Liver (tissue), 3 donors: ENCODE data around the gene DYNC1LI2.

Experiments
- ATF3 ChIP-seq: IDR thresholded peaks from 2 replicates; pipeline ENCODE4 v1.6.1; 2016; ENCODE audit warnings: antibody characterized with exemption
- EGR1 ChIP-seq, 2 donors: IDR thresholded peaks; 2 replicates each; pipeline ENCODE4 v1.6.1; 2016 to 2018; ENCODE audit warnings: antibody characterized with exemption in 2 of 2, low read depth in 2 of 2
- MAX ChIP-seq: IDR thresholded peaks from 2 replicates; pipeline ENCODE4 v1.6.1; 2016; ENCODE audit warnings: antibody characterized with exemption
- NR2F2 ChIP-seq: IDR thresholded peaks from 2 replicates; pipeline ENCODE4 v1.6.1; 2016; ENCODE audit warnings: antibody characterized with exemption
- RAD21 ChIP-seq, 2 donors: IDR thresholded peaks; 2 replicates each; pipeline ENCODE4 v1.6.1; 2016; ENCODE audit warnings: antibody characterized with exemption in 2 of 2, mild to moderate bottlenecking in 2 of 2
- TAF1 ChIP-seq: conservative IDR thresholded peaks from 2 replicates; pipeline ENCODE4 v1.6.1; 2016; ENCODE audit warnings: antibody characterized with exemption, mild to moderate bottlenecking
- YY1 ChIP-seq: IDR thresholded peaks from 2 replicates; pipeline ENCODE4 v1.6.1; 2016; ENCODE audit warnings: antibody characterized with exemption, mild to moderate bottlenecking
- TF ChIP-seq, protein P1 (sequence below): fragments of 150-350 bp; IDR thresholded peaks from 2 replicates; pipeline ENCODE4 v1.5.1; 2017; ENCODE audit warnings: improper control_type of control experiment, low read depth, low read length; ENCODE audit not compliant: missing input control
- TF ChIP-seq, protein P2 (sequence below): IDR thresholded peaks from 2 replicates; pipeline ENCODE4 v1.6.1; 2016; ENCODE audit warnings: antibody characterized with exemption, mild to moderate bottlenecking
- donor health status: healthy.
- donor health status: healthy.

- TF ChIP-seq MAX (no peak), NR2F2 (no peak), YY1 (no peak), RAD21 (IDR thresholded peaks at IDR 0.05) (no peak), TAF1 (no peak), EGR1 (IDR thresholded peaks at IDR 0.05; ENCODE audit: low read depth in 2 of 2) (no peak), ATF3 (no peak)
- TF ChIP-seq, protein P1, sequence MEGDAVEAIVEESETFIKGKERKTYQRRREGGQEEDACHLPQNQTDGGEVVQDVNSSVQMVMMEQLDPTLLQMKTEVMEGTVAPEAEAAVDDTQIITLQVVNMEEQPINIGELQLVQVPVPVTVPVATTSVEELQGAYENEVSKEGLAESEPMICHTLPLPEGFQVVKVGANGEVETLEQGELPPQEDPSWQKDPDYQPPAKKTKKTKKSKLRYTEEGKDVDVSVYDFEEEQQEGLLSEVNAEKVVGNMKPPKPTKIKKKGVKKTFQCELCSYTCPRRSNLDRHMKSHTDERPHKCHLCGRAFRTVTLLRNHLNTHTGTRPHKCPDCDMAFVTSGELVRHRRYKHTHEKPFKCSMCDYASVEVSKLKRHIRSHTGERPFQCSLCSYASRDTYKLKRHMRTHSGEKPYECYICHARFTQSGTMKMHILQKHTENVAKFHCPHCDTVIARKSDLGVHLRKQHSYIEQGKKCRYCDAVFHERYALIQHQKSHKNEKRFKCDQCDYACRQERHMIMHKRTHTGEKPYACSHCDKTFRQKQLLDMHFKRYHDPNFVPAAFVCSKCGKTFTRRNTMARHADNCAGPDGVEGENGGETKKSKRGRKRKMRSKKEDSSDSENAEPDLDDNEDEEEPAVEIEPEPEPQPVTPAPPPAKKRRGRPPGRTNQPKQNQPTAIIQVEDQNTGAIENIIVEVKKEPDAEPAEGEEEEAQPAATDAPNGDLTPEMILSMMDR, result no peak
- TF ChIP-seq, protein P2, sequence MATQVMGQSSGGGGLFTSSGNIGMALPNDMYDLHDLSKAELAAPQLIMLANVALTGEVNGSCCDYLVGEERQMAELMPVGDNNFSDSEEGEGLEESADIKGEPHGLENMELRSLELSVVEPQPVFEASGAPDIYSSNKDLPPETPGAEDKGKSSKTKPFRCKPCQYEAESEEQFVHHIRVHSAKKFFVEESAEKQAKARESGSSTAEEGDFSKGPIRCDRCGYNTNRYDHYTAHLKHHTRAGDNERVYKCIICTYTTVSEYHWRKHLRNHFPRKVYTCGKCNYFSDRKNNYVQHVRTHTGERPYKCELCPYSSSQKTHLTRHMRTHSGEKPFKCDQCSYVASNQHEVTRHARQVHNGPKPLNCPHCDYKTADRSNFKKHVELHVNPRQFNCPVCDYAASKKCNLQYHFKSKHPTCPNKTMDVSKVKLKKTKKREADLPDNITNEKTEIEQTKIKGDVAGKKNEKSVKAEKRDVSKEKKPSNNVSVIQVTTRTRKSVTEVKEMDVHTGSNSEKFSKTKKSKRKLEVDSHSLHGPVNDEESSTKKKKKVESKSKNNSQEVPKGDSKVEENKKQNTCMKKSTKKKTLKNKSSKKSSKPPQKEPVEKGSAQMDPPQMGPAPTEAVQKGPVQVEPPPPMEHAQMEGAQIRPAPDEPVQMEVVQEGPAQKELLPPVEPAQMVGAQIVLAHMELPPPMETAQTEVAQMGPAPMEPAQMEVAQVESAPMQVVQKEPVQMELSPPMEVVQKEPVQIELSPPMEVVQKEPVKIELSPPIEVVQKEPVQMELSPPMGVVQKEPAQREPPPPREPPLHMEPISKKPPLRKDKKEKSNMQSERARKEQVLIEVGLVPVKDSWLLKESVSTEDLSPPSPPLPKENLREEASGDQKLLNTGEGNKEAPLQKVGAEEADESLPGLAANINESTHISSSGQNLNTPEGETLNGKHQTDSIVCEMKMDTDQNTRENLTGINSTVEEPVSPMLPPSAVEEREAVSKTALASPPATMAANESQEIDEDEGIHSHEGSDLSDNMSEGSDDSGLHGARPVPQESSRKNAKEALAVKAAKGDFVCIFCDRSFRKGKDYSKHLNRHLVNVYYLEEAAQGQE, result no peak
These were observed 548 bp upstream of the DYNC1LI2 start for GRCh38 chr16:66751992-66752322.
